Esophagus muscularis mucosa (tissue), 4 donors: Measurements from ENCODE around the gene MYO1F. TPM values are rescaled to one million over a fixed set of nuclear protein-coding genes. Genes with fewer than 3 reads are reported as not detected.

Source experiments
- DNase-seq: peaks from one replicate; pipeline ENCODE4 v3.0.0-alpha.2; 2017; ENCODE audit errors: extremely low spot score
- H3K27ac ChIP-seq, 4 donors: fragments of 200-600 bp; sonication (generic); replicated peaks in 1 of 4; 1 replicate in 3 of 4; 2 replicates in 1 of 4; pipeline ENCODE4 v1.5.1; 2016 to 2019; ENCODE audit warnings: mild to moderate bottlenecking in 1 of 4
- H3K27me3 ChIP-seq, 4 donors: fragments of 200-600 bp; sonication (generic); one replicate each; pipeline versions ENCODE4 v1.5.1 to v1.6.0; 2016 to 2019
- H3K36me3 ChIP-seq, 4 donors: fragments of 200-600 bp; sonication (generic); one replicate each; pipeline ENCODE4 v1.5.1; 2016 to 2019
- H3K4me1 ChIP-seq, 4 donors: fragments of 200-600 bp; sonication (generic); one replicate each; pipeline ENCODE4 v1.5.1; 2016 to 2019
- H3K4me3 ChIP-seq, 4 donors: fragments of 200-600 bp; sonication (generic); 1 replicate in 2 of 4; 2 replicates in 2 of 4; pipeline ENCODE4 v1.5.1; 2016 to 2019; ENCODE audit warnings: mild to moderate bottlenecking in 4 of 4, moderate library complexity in 1 of 4
- H3K9me3 ChIP-seq, 4 donors: fragments of 200-600 bp; sonication (generic); 1 replicate in 3 of 4; 2 replicates in 1 of 4; pipeline ENCODE4 v1.5.1; 2016 to 2019
- CTCF ChIP-seq, 3 experiments: fragments of 200-600 bp in 2 of 3; fragments of 450-650 bp in 1 of 3; sonication (generic) in 2 of 3; IDR thresholded peaks; one replicate each; pipeline ENCODE4 v1.5.1; 2017 to 2019; ENCODE audit warnings: antibody characterized with exemption in 3 of 3, mild to moderate bottlenecking in 2 of 3, moderate library complexity in 1 of 3
- EP300 ChIP-seq: sonication (generic); formaldehyde crosslinking; IDR thresholded peaks from one replicate; pipeline ENCODE4 v1.6.1; 2017; ENCODE audit warnings: antibody characterized with exemption
- POLR2A ChIP-seq: fragments of 450-650 bp; IDR thresholded peaks from one replicate; pipeline ENCODE4 v1.6.1; 2017; ENCODE audit warnings: antibody characterized with exemption, moderate library complexity, mild to moderate bottlenecking, low read depth
- POLR2AphosphoS5 ChIP-seq, 2 donors: sonication (generic); formaldehyde crosslinking; IDR thresholded peaks; one replicate each; pipeline ENCODE4 v1.6.1; 2017; ENCODE audit warnings: antibody characterized with exemption in 2 of 2
- WGBS: methylation state at CpG from one replicate; pipeline ENCODE4 v1.1.5; 2018; 5-methylcytosine and 5-hydroxymethylcytosine counted together
- intact Hi-C: fragments of 100-400 bp; cut with DNase I; formaldehyde crosslinking; loops from one replicate; pipeline ENCODE4 v1.15.1; 2023
- total RNA-seq, 4 donors: library from RNA; depleted of rRNA; stranded (reverse); fragments of >200 nt; gene quantifications; one replicate each; pipeline versions ENCODE4 v1.1.0 to v1.2.1, GENCODE V29; 2016

The MYO1F gene
- total RNA-seq, 4 donors from 2014 or later, result 7.2 to 21.2 (median 13.3) TPM

- peaks cover 0 to 2% (median under 1%) of the 10 kb centered on the region in 4 donors for H3K4me1 ChIP-seq
- intact Hi-C loops, result no loop called here
- 84% methylated on average over 19 of the region's 34 CpGs for WGBS
- H3K27ac ChIP-seq, result no peak overlapping the region
- H3K36me3 ChIP-seq, result peaks cover 0 to 54% (median 19%) of the 10 kb centered on the region in 4 donors
- no peaks in the 10 kb centered on the region for H3K27me3 ChIP-seq
- no peak overlapping the region for H3K4me3 ChIP-seq
- no peak for DNase-seq
- TF ChIP-seq EP300 (no peak), POLR2A (no peak), CTCF (IDR thresholded peaks at IDR 0.05) (peak; percentile 9 to 51 (median 38))
- no peaks in the 10 kb centered on the region for H3K9me3 ChIP-seq
These were observed 8.9 kb upstream of the MYO1F start for GRCh38 chr19:8585894-8586750.

GRCh38 chr19:8584965-8585893 lies 8.0 kb upstream of the MYO1F start:
- H3K4me3 ChIP-seq, result no peak overlapping the region
- H3K9me3 ChIP-seq, result no peaks in the 10 kb centered on the region
- H3K27me3 ChIP-seq, result peaks cover 0 to 3% (median 0%) of the 10 kb centered on the region in 4 donors
- intact Hi-C loops, result loop anchor here (5.0 kb wide), 3 partner anchors 32 to 233 kb away; no protein-coding TSS in a partner anchor
- H3K36me3 ChIP-seq, result peaks cover 0 to 54% (median 19%) of the 10 kb centered on the region in 4 donors
- TF ChIP-seq POLR2A (no peak), EP300 (no peak), CTCF (IDR thresholded peaks at IDR 0.05) (no peak), POLR2AphosphoS5 (IDR thresholded peaks at IDR 0.05) (no peak)
- WGBS, result 71% methylated on average over 38 of the region's 71 CpGs
- no peak overlapping the region for H3K27ac ChIP-seq
- peaks cover 0 to 11% (median 9%) of the 10 kb centered on the region in 4 donors for H3K4me1 ChIP-seq
- no peak for DNase-seq

GRCh38 chr19:8580710-8581281 lies 3.6 kb upstream of the MYO1F start:
- intact Hi-C loops, result loop anchor here (5.0 kb wide), 3 partner anchors 37 to 228 kb away; no protein-coding TSS in a partner anchor
- Histone ChIP-seq H3K4me3 (peak overlapping the region in 1 of 4 donors; percentile 13), H3K9me3 (no peaks in the 10 kb centered on the region), H3K27me3 (peaks cover 0 to 38% (median 4%) of the 10 kb centered on the region in 4 donors), H3K36me3 (peaks cover 0 to 23% (median 10%) of the 10 kb centered on the region in 4 donors), H3K4me1 (peaks cover 0 to 32% (median 28%) of the 10 kb centered on the region in 4 donors), H3K27ac (no peak overlapping the region)
- WGBS, result 7% methylated on average over 12 of the region's 21 CpGs
- DNase-seq, result peak; percentile 95
- TF ChIP-seq CTCF (IDR thresholded peaks at IDR 0.05) (peak in 2 of 3 experiments; percentile 99 to 100), EP300 (no peak), POLR2AphosphoS5 (IDR thresholded peaks at IDR 0.05) (peak in 1 of 2 donors; percentile 66)

- intact Hi-C loops, result no loop called here
- whole genome bisulfite sequencing, result 23% methylated on average over 17 of the region's 17 CpGs
- peaks cover 0 to 7% (median 3%) of the 10 kb centered on the region in 4 donors for H3K36me3 ChIP-seq
These were observed 1.5 kb upstream of the MYO1F start for GRCh38 chr19:8578642-8579265.

More at GRCh38 chr19:8578642-8579265, 1.5 kb upstream of the MYO1F start:
- Histone ChIP-seq H3K9me3 (no peaks in the 10 kb centered on the region), H3K4me1 (peaks cover 0 to 33% (median 28%) of the 10 kb centered on the region in 4 donors), H3K4me3 (no peak overlapping the region), H3K27ac (no peak overlapping the region), H3K27me3 (peaks cover 0 to 38% (median 4%) of the 10 kb centered on the region in 4 donors)
- peak in 2 of 3 experiments; percentile 81 to 83 for TF ChIP-seq CTCF (IDR thresholded peaks at IDR 0.05)
- TF ChIP-seq POLR2A, result no peak
- TF ChIP-seq POLR2AphosphoS5 (IDR thresholded peaks at IDR 0.05), result peak in 1 of 2 donors; percentile 25
- no peak for TF ChIP-seq EP300
- DNase-seq, result peak; percentile 97
